Small intestine (tissue), 7 donors: Measurements from ENCODE around the gene IL16. TPM values are rescaled to one million over a fixed set of nuclear protein-coding genes. Genes with fewer than 3 reads are reported as not detected.
A peak's percentile ranks its signal among the peaks of the same experiment; 100 is the strongest.

ENCODE experiments used
- DNase-seq, 2 donors: peaks; one replicate each; pipeline versions ENCODE4 v3.0.0 to v3.0.0-alpha.2; 2013
- FAIRE-seq: peaks from 2 replicates; lab custom pipeline; 2012; peaks lifted over from hg19 to GRCh38; lab: Jason Lieb, UNC
- H3K27ac ChIP-seq, 3 donors: one replicate each; pipeline ENCODE4 v1.5.1; 2013; ENCODE audit warnings: low read length in 2 of 3, mild to moderate bottlenecking in 2 of 3, control low read depth in 1 of 3, inconsistent platforms in 1 of 3, low read depth in 1 of 3, moderate library complexity in 1 of 3
- H3K27me3 ChIP-seq, 3 donors: one replicate each; pipeline ENCODE4 v1.6.1; 2013; ENCODE audit warnings: low read length in 3 of 3, inconsistent platforms in 1 of 3; ENCODE audit not compliant: control insufficient read depth in 3 of 3, insufficient read depth in 3 of 3
- H3K36me3 ChIP-seq, 3 donors: one replicate each; pipeline ENCODE4 v1.6.1; 2013; ENCODE audit warnings: low read length in 3 of 3, inconsistent platforms in 1 of 3, low read depth in 1 of 3, mild to moderate bottlenecking in 1 of 3, moderate library complexity in 1 of 3; ENCODE audit not compliant: control insufficient read depth in 3 of 3, insufficient read depth in 2 of 3
- H3K4me1 ChIP-seq, 3 donors: one replicate each; pipeline ENCODE4 v1.6.1; 2013; ENCODE audit warnings: low read length in 2 of 3, inconsistent platforms in 1 of 3, low read depth in 1 of 3, mild to moderate bottlenecking in 1 of 3, moderate library complexity in 1 of 3; ENCODE audit not compliant: control insufficient read depth in 3 of 3, insufficient read depth in 2 of 3
- H3K4me3 ChIP-seq, 3 donors: one replicate each; pipeline ENCODE4 v1.5.1; 2013; ENCODE audit warnings: low read length in 3 of 3, control low read depth in 1 of 3, inconsistent platforms in 1 of 3, low read depth in 1 of 3, mild to moderate bottlenecking in 1 of 3, moderate library complexity in 1 of 3
- H3K9me3 ChIP-seq, 2 donors: one replicate each; pipeline ENCODE4 v1.6.1; 2013; ENCODE audit warnings: low read depth in 1 of 2, low read length in 1 of 2; ENCODE audit not compliant: control insufficient read depth in 2 of 2, insufficient read depth in 1 of 2
- WGBS, 3 donors: extraction: QIAGEN DNeasy Blood & Tissue Kit; methylation state at CpG; one replicate each; pipeline ENCODE4 v1.1.7; 2013; 5-methylcytosine and 5-hydroxymethylcytosine counted together
- polyA plus RNA-seq, 4 donors: library from polyadenylated mRNA; stranded (reverse) in 3 of 4; unstranded in 1 of 4; fragments of 200-250 nt in 3 of 4; fragments of 120-200 nt in 1 of 4; gene quantifications; one replicate each; pipeline versions ENCODE4 v1.2.1 to v1.2.3, GENCODE V29; 2013
- donor health status: healthy with polysubstance abuse.
- donor health status: control.
- donor health status: control.
- donor health status: Bipolar disorder and iron deficiency.
- donor health status: healthy.

Gene IL16
- polyA plus RNA-seq, 4 donors, result 1.8 to 9.7 (median 7.9) TPM

GRCh38 chr15:81274931-81275707 is 78.4 kb downstream of the IL16 start:
- Histone ChIP-seq H3K27ac (no peak overlapping the region), H3K36me3 (no peaks in the 10 kb centered on the region), H3K4me3 (no peak overlapping the region), H3K27me3 (no peaks in the 10 kb centered on the region), H3K4me1 (peaks cover 0 to 3% (median 0%) of the 10 kb centered on the region in 3 donors), H3K9me3 (peaks cover 0 to 7% of the 10 kb centered on the region in 2 donors)
- DNase-seq (peak; percentile 82 to 84), FAIRE-seq (no peak)
- 8 to 15% (median 10%) methylated on average over 10 to 11 of the region's 11 CpGs for WGBS, 3 donors

- Histone ChIP-seq H3K4me1 (peaks cover 0 to 3% (median 0%) of the 10 kb centered on the region in 3 donors), H3K9me3 (peaks cover 0 to 7% of the 10 kb centered on the region in 2 donors), H3K27me3 (no peaks in the 10 kb centered on the region), H3K4me3 (no peak overlapping the region), H3K27ac (no peak overlapping the region), H3K36me3 (no peaks in the 10 kb centered on the region)
- no peak for DNase-seq
- WGBS, 3 donors, result 71 to 93% (median 90%) methylated on average over 3 of the region's 3 CpGs
- no peak for FAIRE-seq
Observed at GRCh38 chr15:81275711-81276392, 79.2 kb downstream of the IL16 start.

GRCh38 chr15:81276967-81277366 is 80.3 kb downstream of the IL16 start:
- Histone ChIP-seq H3K4me1 (peaks cover 0 to 3% (median 0%) of the 10 kb centered on the region in 3 donors), H3K9me3 (peaks cover 0 to 7% of the 10 kb centered on the region in 2 donors), H3K4me3 (no peak overlapping the region), H3K27me3 (no peaks in the 10 kb centered on the region), H3K27ac (no peak overlapping the region), H3K36me3 (no peaks in the 10 kb centered on the region)
- DNase-seq, result no peak
- FAIRE-seq, result no peak
- 95 to 97% (median 95%) methylated on average over 2 of the region's 2 CpGs for WGBS, 3 donors

- peaks cover 0 to 7% of the 10 kb centered on the region in 2 donors for H3K9me3 ChIP-seq
- no peak overlapping the region for H3K27ac ChIP-seq
- DNase-seq (no peak), FAIRE-seq (no peak)
- WGBS, 3 donors, result 93 to 96% (median 94%) methylated on average over 2 of the region's 2 CpGs
- no peaks in the 10 kb centered on the region for H3K27me3 ChIP-seq
- peaks cover 0 to 3% (median 0%) of the 10 kb centered on the region in 3 donors for H3K4me1 ChIP-seq
- no peaks in the 10 kb centered on the region for H3K36me3 ChIP-seq
- no peak overlapping the region for H3K4me3 ChIP-seq
Observed at GRCh38 chr15:81277851-81278250, 81.2 kb downstream of the IL16 start.

- no peak for FAIRE-seq
- no peak for DNase-seq
- 87 to 95% (median 93%) methylated on average over 6 of the region's 6 CpGs for WGBS, 3 donors
Observed at GRCh38 chr15:81278306-81279029, 81.8 kb downstream of the IL16 start.

GRCh38 chr15:81279621-81280485 is 83.2 kb downstream of the IL16 start:
- Histone ChIP-seq H3K27me3 (no peaks in the 10 kb centered on the region), H3K9me3 (peaks cover 0 to 7% of the 10 kb centered on the region in 2 donors), H3K27ac (no peak overlapping the region), H3K36me3 (no peaks in the 10 kb centered on the region), H3K4me1 (peaks cover 0 to 2% (median under 1%) of the 10 kb centered on the region in 3 donors), H3K4me3 (no peak overlapping the region)
- 76 to 81% (median 79%) methylated on average over 12 of the region's 12 CpGs for WGBS, 3 donors
- DNase-seq, result no peak
- no peak for FAIRE-seq

More at GRCh38 chr15:81278306-81279029, 81.8 kb downstream of the IL16 start:
- peaks cover 0 to 7% of the 10 kb centered on the region in 2 donors for H3K9me3 ChIP-seq
- no peaks in the 10 kb centered on the region for H3K27me3 ChIP-seq
- H3K4me1 ChIP-seq, result peaks cover 0 to 3% (median 0%) of the 10 kb centered on the region in 3 donors
- H3K36me3 ChIP-seq, result no peaks in the 10 kb centered on the region
- no peak overlapping the region for H3K27ac ChIP-seq
- H3K4me3 ChIP-seq, result no peak overlapping the region

- no peak for FAIRE-seq
- Histone ChIP-seq H3K4me1 (peaks cover 0 to 2% (median 0%) of the 10 kb centered on the region in 3 donors), H3K36me3 (no peaks in the 10 kb centered on the region), H3K9me3 (peaks cover 0 to 7% of the 10 kb centered on the region in 2 donors), H3K4me3 (no peak overlapping the region), H3K27me3 (no peaks in the 10 kb centered on the region), H3K27ac (no peak overlapping the region)
- 77 to 78% (median 78%) methylated on average over 8 of the region's 8 CpGs for WGBS, 3 donors
- no peak for DNase-seq
Observed at GRCh38 chr15:81280696-81281455, 84.2 kb downstream of the IL16 start.
